GM04503 (cell line): ENCODE measurements around the gene LRCOL1.

Experiments used
- DNase-seq: peaks from one replicate; pipeline ENCODE4 v3.0.0-alpha.2; 2012; ENCODE audit warnings: low read depth

Gene LRCOL1

DNA sequence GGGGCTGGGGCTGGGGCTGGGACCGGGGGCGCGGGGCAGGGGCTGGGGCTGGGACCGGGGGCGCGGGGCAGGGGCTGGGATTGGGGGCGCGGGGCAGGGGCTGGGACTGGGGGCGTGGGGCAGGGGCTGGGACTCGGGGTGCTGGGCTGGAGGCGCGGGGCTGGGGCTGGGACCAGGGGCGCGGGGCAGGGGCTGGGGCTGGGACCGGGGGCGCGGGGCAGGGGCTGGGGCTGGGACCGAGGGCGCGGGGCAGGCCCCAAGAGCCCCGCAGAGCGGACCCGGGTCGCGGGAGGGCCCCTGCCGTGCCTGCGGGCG, 8.6 kb upstream of the LRCOL1 start:
- no peak for DNase-seq

DNA sequence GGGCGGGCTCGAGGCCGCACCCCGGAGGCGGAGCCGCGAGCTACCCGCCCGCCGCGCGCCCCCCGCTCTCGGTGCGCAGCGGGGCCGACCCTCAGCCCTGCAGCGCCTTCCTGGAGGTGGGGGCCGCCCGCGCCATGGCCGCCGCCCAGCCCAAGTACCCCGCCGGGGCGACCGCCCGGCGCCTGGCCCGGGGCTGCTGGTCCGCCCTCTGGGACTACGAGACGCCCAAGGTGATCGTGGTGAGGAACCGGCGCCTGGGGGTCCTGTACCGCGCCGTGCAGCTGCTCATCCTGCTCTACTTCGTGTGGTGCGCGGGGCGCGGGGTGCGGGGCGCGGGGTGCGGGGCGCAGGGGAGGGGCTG, 8.3 kb upstream of the LRCOL1 start, which contains the start of gene P2RX2:
P2RX2 (plus strand) TSS at position 94 of the 361 bp plus-strand sequence; CDS start at position 135, 41 bp downstream.
- DNase-seq, result no peak

DNA sequence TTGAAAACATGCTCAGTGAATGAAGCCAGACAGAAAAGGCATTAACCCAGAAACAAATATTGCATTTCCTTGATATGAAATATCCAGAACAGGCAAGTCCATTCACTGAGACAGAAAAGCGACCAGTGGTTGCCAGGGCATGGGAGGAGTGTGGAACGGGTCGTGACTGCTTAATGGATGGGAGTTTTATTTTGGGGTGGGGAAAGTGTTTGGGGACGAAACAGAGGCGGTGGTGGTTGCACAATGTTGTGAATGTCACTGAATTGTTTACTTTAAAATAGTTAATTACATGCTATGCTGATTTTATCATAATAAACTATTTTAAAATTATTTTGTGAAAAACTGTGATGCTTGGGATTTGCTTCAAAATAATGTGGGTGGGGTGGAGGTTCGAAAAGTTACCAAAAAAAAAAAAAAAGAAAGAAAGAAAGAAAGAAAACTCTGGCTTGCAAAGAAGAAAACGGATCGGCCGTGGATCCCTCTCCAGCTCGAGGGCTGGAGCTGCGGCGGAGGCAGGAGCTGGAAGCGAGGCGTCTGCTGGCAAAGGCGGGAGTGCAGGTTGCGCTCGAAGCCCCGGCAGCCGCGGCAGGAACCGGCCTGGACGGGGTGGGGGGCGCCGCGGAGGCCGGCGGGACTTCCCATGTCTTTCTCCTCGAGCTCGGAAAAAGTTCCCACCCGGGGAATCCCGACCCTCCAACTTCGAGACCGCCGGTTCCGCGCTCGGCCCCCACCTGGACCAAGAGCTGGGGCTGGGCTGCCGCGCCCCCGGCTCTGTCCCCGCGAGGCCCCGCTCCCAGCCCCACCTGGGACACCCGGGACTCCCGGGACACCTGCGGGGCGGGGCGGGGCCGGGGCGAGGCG, 7.7 kb upstream of the LRCOL1 start:
- DNase-seq, result no peak

GRCh38 chr12:132617135-132617701, 6.8 kb upstream of the LRCOL1 start:
- DNase-seq, result no peak

DNA sequence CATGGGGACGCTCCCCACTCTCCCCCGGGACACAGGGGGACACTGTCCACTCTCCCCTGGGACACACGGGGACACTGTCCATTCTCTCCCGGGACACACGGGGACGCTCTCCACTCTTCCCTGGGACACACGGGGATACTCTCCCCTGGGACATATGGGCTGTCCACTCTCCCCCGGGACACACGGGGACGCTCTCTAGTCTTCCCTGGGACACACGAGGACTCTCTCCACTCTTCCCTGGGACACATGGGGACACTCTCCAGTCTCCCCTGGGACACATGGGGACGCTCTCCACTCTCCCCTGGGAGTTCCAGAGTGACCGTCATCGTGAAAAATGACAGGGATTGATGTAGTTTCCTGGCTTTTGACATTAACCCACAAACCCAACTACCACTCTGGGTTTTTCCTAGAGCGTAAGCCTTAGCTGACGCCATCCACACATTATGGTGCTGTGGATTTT, 5.2 kb upstream of the LRCOL1 start:
- DNase-seq, result no peak

GRCh38 chr12:132614861-132615578, 4.6 kb upstream of the LRCOL1 start:
- DNase-seq, result no peak

GRCh38 chr12:132614029-132614428, 3.6 kb upstream of the LRCOL1 start:
- no peak for DNase-seq

- no peak for DNase-seq
Measured at GRCh38 chr12:132611620-132612019, 1.2 kb upstream of the LRCOL1 start.

DNA sequence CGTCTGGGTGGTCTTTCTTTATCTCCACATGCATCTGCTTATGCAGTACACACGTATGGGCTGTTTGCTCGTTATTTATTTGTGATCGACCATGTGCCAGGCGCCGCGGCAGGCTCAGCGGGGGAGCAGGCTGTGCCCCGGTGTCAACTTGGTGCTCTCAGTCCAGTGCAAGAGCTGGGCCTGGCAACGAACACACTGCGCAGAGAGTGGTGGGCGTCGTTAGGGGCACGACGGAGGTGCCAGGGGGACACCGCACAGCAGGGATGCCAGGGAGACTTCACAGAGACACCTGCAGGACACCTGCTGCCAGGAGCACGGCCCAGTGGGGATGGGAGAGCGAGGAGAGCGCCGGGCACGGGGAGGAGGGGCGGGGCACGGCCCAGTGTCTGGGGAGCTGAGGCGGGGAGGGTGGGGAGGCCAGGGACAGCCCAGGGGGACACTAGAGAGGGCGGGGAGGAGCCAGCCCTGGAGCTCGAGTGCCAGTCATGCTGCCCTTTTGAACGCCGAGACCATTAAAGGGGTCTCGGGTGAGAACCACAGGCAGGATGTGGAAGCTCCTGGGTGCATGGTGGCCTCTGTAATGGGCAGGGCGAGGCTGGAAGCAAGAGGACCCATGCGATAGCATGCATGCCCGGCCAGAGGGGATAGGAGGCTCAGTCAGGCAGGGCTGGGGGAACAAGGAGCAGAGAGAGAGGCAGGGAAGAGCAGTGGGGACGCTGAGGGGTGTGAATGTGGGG, 652 bp upstream of the LRCOL1 start:
- DNase-seq, result no peak

- no peak for DNase-seq
Measured at GRCh38 chr12:132608231-132609171, 1.9 kb downstream of the LRCOL1 start.

- no peak for DNase-seq
Measured at GRCh38 chr12:132606927-132607326, 3.5 kb downstream of the LRCOL1 start.

DNA sequence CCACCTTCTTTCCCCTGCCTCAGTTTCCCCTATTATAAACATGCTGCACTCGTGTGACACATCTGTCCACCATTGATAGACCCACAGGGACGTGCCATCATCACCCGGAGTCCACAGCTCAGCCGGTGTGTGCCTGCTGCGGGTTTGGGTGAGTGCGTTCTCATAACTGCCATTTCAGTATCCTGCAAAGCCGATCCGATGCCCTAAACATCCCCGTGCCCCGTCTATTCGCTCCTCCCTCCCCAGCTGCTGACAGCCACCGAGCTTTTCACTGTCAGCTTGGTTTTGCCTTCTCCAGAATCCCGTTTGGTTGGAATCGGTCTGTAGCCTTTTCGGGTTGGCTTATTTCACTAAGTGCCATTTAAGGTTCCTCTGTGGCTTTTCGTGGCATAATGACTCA, 3.9 kb downstream of the LRCOL1 start:
- no peak for DNase-seq

DNA sequence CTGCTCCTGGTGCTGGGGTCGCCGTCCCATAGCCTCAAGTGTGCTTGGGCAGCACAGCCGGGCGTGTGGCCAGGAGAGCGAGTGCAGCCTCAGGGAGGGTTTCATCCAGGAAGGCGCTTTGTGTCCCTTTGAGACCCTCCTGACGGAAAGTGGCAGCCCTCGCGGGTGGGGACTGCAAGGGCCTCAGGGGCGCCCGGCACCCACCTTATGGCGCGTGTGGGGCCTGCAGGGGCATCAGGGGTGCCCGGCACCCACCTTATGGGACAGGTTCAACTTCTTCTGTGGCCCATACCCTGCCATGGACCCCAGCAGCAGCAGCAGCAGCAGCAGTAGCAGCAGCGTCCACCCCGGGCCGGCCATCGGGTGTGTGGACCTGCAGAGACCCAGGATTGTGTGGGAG, 4.5 kb downstream of the LRCOL1 start:
- no peak for DNase-seq

DNA sequence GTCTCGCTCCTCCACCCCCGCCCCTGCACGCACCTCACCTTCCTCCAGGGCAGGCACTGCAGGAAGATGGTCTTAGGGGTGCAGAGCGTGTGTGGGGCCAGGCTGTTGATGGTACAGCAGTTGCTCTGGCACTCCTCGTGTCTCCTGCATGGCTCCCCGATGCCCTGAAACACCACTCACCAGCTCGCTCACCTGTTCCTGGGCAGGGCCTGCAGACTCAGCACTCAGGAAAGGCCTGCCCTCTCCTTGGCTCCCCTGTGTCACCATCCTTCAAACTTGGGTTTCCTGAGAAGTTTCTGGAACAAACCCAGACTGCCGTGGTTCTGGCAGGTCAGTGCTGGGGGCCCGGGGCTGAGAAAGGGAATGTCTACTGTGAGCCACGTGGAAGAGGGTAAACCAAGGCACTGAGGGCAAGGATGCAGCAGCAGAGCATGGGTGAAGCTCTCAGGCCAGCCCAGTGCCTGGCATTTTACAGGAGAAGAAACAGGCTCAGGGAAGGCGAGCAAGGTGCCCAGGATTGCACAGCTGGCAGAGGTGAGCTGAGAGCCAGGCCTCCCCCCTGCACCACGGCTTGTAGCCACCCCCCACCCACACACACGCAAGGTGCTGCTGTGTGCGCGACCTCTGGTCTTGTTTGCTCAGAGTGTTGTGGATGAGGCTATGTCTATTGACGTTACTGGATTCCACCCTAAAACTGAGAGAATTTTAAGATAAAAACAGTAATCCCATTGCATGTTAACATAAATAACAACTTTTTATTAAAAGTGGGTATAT, 5.5 kb downstream of the LRCOL1 start:
- no peak for DNase-seq

DNA sequence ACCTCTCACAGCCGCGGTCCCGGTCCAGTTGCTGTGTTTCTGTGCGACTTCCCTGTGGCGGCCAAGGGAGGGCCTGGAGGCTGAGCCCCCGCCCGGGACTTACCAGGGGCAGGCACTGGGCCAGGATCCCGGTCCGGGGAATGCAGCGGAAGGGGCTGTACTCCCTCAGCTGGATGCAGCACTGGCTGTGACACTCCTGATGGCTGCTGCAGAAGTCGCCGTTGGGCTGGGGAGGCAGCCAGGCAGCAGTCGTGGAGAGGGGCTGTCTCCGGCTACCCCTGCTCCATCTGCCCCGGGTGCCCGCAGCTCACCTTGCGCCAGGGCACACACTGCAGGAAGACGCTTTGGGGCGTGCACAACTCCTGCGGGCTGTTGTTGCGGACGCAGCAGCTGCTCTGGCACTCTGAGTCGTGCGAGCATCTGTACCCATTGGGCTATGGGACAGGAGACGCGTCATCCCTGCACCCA, 6.2 kb downstream of the LRCOL1 start:
- DNase-seq, result no peak

GRCh38 chr12:132603240-132604150, 6.9 kb downstream of the LRCOL1 start:
- DNase-seq, result no peak

DNA sequence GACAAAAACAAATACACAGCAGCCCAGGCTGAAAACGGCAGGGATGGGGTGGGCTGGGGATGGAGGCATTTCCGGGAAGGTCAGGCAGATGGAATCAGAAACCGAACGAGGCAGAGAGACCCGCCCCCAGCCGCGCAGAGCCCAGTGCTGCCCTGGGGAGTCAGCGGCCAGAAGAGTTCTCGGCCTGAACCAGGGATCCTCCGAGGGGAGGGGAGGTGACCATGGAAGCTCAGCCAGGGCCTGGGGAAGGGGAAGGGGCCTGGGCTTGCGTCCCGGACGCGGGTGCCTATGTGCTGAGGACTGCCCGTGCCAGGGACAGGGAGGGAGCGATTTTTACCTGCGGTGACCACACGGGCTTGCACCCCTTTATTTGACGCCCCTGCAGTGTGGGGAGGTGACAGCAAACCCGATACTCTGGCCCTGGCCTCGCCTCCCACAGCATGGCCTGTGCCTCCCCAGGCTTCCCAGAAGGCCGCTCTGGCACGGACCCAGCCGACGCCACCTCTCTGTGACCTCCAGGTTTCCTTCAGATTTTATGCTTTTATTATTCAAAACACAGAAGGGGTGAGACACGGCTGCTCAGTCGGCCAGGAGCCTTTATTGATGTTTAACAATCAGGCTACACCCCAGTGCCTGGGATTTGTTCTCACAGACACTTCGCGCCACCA, 7.7 kb downstream of the LRCOL1 start:
- DNase-seq, result no peak

DNA sequence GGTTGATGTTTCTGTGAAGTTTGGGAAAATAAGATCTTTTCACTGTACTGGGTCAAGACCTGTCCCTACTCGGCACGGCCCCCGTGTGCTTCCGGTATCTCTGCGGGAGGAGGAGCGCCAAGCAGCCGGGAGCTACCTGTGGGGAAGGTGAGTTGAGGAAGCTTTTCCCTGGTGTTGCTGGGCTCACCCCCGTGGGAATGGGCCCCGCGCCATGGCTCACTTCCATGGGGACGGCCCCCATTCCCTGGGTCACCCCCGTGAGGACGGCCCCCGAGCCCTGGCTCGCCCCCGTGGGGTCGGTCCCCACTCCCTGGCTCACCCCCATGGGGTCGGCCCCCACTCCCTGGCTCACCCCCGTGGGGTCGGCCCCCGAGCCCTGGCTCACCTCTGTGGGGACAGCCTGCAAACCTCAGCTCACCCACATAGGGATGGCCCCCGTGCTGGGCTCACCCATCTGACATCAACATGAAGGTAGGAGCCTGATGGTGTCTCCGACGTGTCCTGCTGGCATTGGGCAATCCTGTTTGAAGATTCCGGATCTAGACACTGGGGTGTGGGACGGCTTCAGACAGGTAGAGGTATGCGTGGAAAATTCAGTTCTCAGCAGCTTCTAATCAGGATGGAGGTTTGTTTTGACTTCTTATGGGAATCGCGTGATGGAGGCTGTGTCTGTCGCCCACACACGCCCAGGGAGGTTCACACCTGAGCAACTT, 9.1 kb downstream of the LRCOL1 start:
- no peak for DNase-seq
